Panc1 (cell line): ENCODE measurements around the gene PIAS1. TPM values are rescaled to one million over a fixed set of nuclear protein-coding genes. Genes with fewer than 3 reads are reported as not detected.

Experiments
- ATAC-seq: fragments of 200-7000 bp; cut with Tn5 transposase; 2 replicates; pipeline ENCODE4 v1.9.1; 2020; ENCODE audit warnings: mild to moderate bottlenecking, moderate library complexity
- BruUV-seq: library from RNA; stranded (reverse); fragments of 400-500 nt; replicated peaks from 2 replicates; lab custom pipeline; 2021; lab: Mats Ljungman, UMichigan
- CTCF ChIA-PET: fragments of 300-600 bp; sonication (Branson Sonifier 250); formaldehyde crosslinking; loops from one replicate; lab custom pipeline; 2022; ENCODE audit warnings: antibody characterized with exemption; lab: Charles Lee
- POLR2A ChIA-PET: fragments of 300-600 bp; sonication (Branson Sonifier 250); formaldehyde crosslinking; loops from one replicate; lab custom pipeline; 2022; ENCODE audit warnings: antibody characterized with exemption; lab: Charles Lee
- DNase-seq: peaks from one replicate; pipeline ENCODE4 v3.0.0-alpha.2; 2010; ENCODE audit warnings: low read depth, low spot score
- H3K27ac ChIP-seq: 2 replicates; pipeline ENCODE4 v1.5.1; 2011; ENCODE audit warnings: mild to moderate bottlenecking, low read length, inconsistent platforms
- H3K27me3 ChIP-seq: fragments of 200-500 bp; sonication (Bioruptor generic); 2 replicates; pipeline ENCODE4 v1.6.0; 2014; ENCODE audit warnings: low read length, inconsistent platforms; ENCODE audit not compliant: control insufficient read depth, insufficient read depth
- H3K36me3 ChIP-seq: fragments of 200-500 bp; sonication (Bioruptor generic); 2 replicates; pipeline ENCODE4 v1.5.1; 2014; ENCODE audit warnings: inconsistent platforms, mild to moderate bottlenecking, low read length, moderate library complexity; ENCODE audit not compliant: control insufficient read depth, insufficient read depth
- H3K4me1 ChIP-seq: 2 replicates; pipeline ENCODE4 v1.5.1; 2011; ENCODE audit warnings: inconsistent platforms, mild to moderate bottlenecking, low read length, moderate library complexity; ENCODE audit not compliant: control insufficient read depth, insufficient read depth
- H3K4me3 ChIP-seq, 2 experiments: 2 replicates each; pipeline ENCODE4 v1.5.1; 2011 to 2012; ENCODE audit warnings: low read depth in 2 of 2, low read length in 2 of 2, mild to moderate bottlenecking in 2 of 2, inconsistent platforms in 1 of 2, moderate library complexity in 1 of 2
- H3K9me3 ChIP-seq: fragments of 200-500 bp; sonication (Bioruptor generic); 2 replicates; pipeline ENCODE4 v1.5.1; 2014; ENCODE audit warnings: low read depth, mild to moderate bottlenecking, inconsistent platforms, low read length, moderate library complexity; ENCODE audit not compliant: control insufficient read depth, insufficient read depth
- POLR2AphosphoS5 ChIP-seq: IDR thresholded peaks from 2 replicates; pipeline ENCODE4 v1.6.1; 2012; ENCODE audit warnings: mild to moderate bottlenecking, low read depth, low read length, moderate library complexity
- REST ChIP-seq, 2 experiments: IDR thresholded peaks; 2 replicates each; pipeline ENCODE4 v1.6.1; 2011 to 2012; ENCODE audit warnings: low read depth in 2 of 2, control low read depth in 1 of 2, low read length in 1 of 2, mild to moderate bottlenecking in 1 of 2, moderate library complexity in 1 of 2; ENCODE audit not compliant: insufficient read depth in 1 of 2
- SIN3A ChIP-seq: IDR thresholded peaks from 2 replicates; pipeline ENCODE4 v1.6.1; 2012; ENCODE audit warnings: low read depth, mild to moderate bottlenecking, low read length, moderate library complexity, borderline replicate concordance; ENCODE audit not compliant: insufficient read depth
- TCF7L2 ChIP-seq: IDR thresholded peaks from 2 replicates; pipeline ENCODE4 v1.6.1; 2011; ENCODE audit warnings: mild to moderate bottlenecking, low read depth, low read length, inconsistent platforms
- in situ Hi-C: cut with HindIII; loops from 2 replicates; pipeline ENCODE4 v1.10.0; 2016; ENCODE audit warnings: low sequenced_read_pairs, low pct_unique_long_range_greater_than_20kb
- intact Hi-C: fragments of 100-400 bp; cut with micrococcal nuclease; formaldehyde crosslinking; loops from one replicate; pipeline ENCODE4 v1.10.0; 2022; ENCODE audit not compliant: unreplicated experiment
- total RNA-seq: library from RNA; stranded (reverse); gene quantifications from one replicate; pipeline ENCODE4 v1.2.1, GENCODE V29; 2021; ENCODE audit not compliant: unreplicated experiment
- TF ChIP-seq, protein P1 (sequence below): fragments of 450-650 bp; IDR thresholded peaks from 2 replicates; pipeline ENCODE4 v1.5.1; 2017; ENCODE audit warnings: mild to moderate bottlenecking

The PIAS1 gene
- total RNA-seq, 1 experiment from 2014 or later, result 44.5 TPM

- Histone ChIP-seq H3K4me3 (no peak overlapping the region), H3K9me3 (no peaks in the 10 kb centered on the region), H3K27me3 (no peaks in the 10 kb centered on the region), H3K4me1 (peaks cover 4% of the 10 kb centered on the region; the same call in 1 of the 2 replicates), H3K36me3 (no peaks in the 10 kb centered on the region), H3K27ac (no peak overlapping the region; the same call in 1 of the 2 replicates)
- no peak for TF ChIP-seq SIN3A
- TF ChIP-seq, protein P1, sequence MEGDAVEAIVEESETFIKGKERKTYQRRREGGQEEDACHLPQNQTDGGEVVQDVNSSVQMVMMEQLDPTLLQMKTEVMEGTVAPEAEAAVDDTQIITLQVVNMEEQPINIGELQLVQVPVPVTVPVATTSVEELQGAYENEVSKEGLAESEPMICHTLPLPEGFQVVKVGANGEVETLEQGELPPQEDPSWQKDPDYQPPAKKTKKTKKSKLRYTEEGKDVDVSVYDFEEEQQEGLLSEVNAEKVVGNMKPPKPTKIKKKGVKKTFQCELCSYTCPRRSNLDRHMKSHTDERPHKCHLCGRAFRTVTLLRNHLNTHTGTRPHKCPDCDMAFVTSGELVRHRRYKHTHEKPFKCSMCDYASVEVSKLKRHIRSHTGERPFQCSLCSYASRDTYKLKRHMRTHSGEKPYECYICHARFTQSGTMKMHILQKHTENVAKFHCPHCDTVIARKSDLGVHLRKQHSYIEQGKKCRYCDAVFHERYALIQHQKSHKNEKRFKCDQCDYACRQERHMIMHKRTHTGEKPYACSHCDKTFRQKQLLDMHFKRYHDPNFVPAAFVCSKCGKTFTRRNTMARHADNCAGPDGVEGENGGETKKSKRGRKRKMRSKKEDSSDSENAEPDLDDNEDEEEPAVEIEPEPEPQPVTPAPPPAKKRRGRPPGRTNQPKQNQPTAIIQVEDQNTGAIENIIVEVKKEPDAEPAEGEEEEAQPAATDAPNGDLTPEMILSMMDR, result no peak
- TF ChIP-seq TCF7L2, result no peak
- TF ChIP-seq REST (IDR thresholded peaks at IDR 0.05; ENCODE audit: insufficient read depth in 1 of 2, low read depth in 2 of 2, low read length in 1 of 2), result no peak
- TF ChIP-seq POLR2AphosphoS5, result no peak
- POLR2A ChIA-PET, result no interaction called here
- ATAC-seq (no peak), DNase-seq (no peak)
- in situ Hi-C loops, result no loop called here
- CTCF ChIA-PET, result no interaction called here
- BruUV-seq, result no TSS peak
- intact Hi-C loops, result no loop called here
These were observed 35.2 kb upstream of the PIAS1 start for GRCh38 chr15:68018797-68019444.

GRCh38 chr15:68019814-68020525, 34.1 kb upstream of the PIAS1 start:
- ChIA-PET POLR2A (interaction anchor here (0.6 kb wide), 1 partner anchor 621 kb away, joined by 4 read pairs; no protein-coding TSS in a partner anchor), CTCF (interaction anchor here (1.0 kb wide), 1 partner anchor 137 kb away, joined by 3 read pairs; no protein-coding TSS in a partner anchor)
- Histone ChIP-seq H3K4me1 (peaks cover 4% of the 10 kb centered on the region; the same call in 1 of the 2 replicates), H3K36me3 (no peaks in the 10 kb centered on the region), H3K27me3 (no peaks in the 10 kb centered on the region), H3K27ac (peak overlapping the region; percentile 18; the same call in 1 of the 2 replicates), H3K4me3 (no peak overlapping the region), H3K9me3 (no peaks in the 10 kb centered on the region)
- no TSS peak for BruUV-seq
- TF ChIP-seq SIN3A (no peak), POLR2AphosphoS5 (no peak), TCF7L2 (no peak), REST (IDR thresholded peaks at IDR 0.05; ENCODE audit: insufficient read depth in 1 of 2, low read depth in 2 of 2, low read length in 1 of 2) (no peak)
- TF ChIP-seq, protein P1, result no peak
- DNase-seq (no peak), ATAC-seq (0 out of 2 replicates have a peak, but pooled peaks have one; percentile 30)
- in situ Hi-C loops, result no loop called here
- intact Hi-C loops, result no loop called here
